ENCODE results near the gene PRPSAP2. TPM values are rescaled to one million over a fixed set of nuclear protein-coding genes. Genes with fewer than 3 reads are reported as not detected.

PRPSAP2 gene
- total RNA-seq, 2 experiments from 2014 or later, result 57.3 to 57.8 TPM

- ATAC-seq (no peak), DNase-seq (no peak)
- CTCF ChIA-PET, result interaction anchor here (1.0 to 1.1 kb wide), 3 partner anchors 13 to 331 kb away, joined by 3 to 4 read pairs (median 3); no protein-coding TSS in a partner anchor
- Mint-ChIP-seq H3K27ac (no peak overlapping the region), H3K4me1 (ENCODE audit: low read depth) (peaks cover 31% of the 10 kb centered on the region), H3K36me3 (ENCODE audit: low read depth) (no peaks in the 10 kb centered on the region), H3K27me3 (ENCODE audit: low read depth) (no peaks in the 10 kb centered on the region), H3K9me3 (ENCODE audit: insufficient read depth) (no peaks in the 10 kb centered on the region), H3K4me3 (no peak overlapping the region)
- POLR2A ChIA-PET, result interaction anchor here (0.7 kb wide), 1 partner anchor 97 kb away, joined by 3 read pairs; no protein-coding TSS in a partner anchor
Observed at GRCh38 chr17:18956581-18956980, 98.7 kb downstream of the PRPSAP2 start.

GRCh38 chr17:18957831-18958230 lies 99.9 kb downstream of the PRPSAP2 start:
- DNase-seq (no peak), ATAC-seq (no peak)
- Mint-ChIP-seq H3K4me1 (ENCODE audit: low read depth) (peaks cover 31% of the 10 kb centered on the region), H3K4me3 (no peak overlapping the region), H3K9me3 (ENCODE audit: insufficient read depth) (no peaks in the 10 kb centered on the region), H3K27me3 (ENCODE audit: low read depth) (no peaks in the 10 kb centered on the region), H3K36me3 (ENCODE audit: low read depth) (no peaks in the 10 kb centered on the region), H3K27ac (no peak overlapping the region)
- ChIA-PET CTCF (interaction anchor here (1.3 to 1.4 kb wide), 2 partner anchors 19 to 59 kb away, joined by 3 read pairs; no protein-coding TSS in a partner anchor), POLR2A (no interaction called here)

- no peaks in the 10 kb centered on the region for H3K9me3 Mint-ChIP-seq (ENCODE audit: insufficient read depth)
- no peaks in the 10 kb centered on the region for H3K36me3 Mint-ChIP-seq (ENCODE audit: low read depth)
- no peak overlapping the region for H3K27ac Mint-ChIP-seq
- no peak for ATAC-seq
- no peak for DNase-seq
- POLR2A ChIA-PET, result interaction anchor here (0.5 kb wide), 1 partner anchor 16 kb away, joined by 3 read pairs; no protein-coding TSS in a partner anchor
- H3K4me1 Mint-ChIP-seq (ENCODE audit: low read depth), result peaks cover 31% of the 10 kb centered on the region
- no peak overlapping the region for H3K4me3 Mint-ChIP-seq
- H3K27me3 Mint-ChIP-seq (ENCODE audit: low read depth), result no peaks in the 10 kb centered on the region
- CTCF ChIA-PET, result interaction anchor here (0.9 to 1.4 kb wide), 3 partner anchors 20 to 60 kb away, joined by 3 read pairs; no protein-coding TSS in a partner anchor
Observed at GRCh38 chr17:18958611-18959010, 100.7 kb downstream of the PRPSAP2 start.

DNA sequence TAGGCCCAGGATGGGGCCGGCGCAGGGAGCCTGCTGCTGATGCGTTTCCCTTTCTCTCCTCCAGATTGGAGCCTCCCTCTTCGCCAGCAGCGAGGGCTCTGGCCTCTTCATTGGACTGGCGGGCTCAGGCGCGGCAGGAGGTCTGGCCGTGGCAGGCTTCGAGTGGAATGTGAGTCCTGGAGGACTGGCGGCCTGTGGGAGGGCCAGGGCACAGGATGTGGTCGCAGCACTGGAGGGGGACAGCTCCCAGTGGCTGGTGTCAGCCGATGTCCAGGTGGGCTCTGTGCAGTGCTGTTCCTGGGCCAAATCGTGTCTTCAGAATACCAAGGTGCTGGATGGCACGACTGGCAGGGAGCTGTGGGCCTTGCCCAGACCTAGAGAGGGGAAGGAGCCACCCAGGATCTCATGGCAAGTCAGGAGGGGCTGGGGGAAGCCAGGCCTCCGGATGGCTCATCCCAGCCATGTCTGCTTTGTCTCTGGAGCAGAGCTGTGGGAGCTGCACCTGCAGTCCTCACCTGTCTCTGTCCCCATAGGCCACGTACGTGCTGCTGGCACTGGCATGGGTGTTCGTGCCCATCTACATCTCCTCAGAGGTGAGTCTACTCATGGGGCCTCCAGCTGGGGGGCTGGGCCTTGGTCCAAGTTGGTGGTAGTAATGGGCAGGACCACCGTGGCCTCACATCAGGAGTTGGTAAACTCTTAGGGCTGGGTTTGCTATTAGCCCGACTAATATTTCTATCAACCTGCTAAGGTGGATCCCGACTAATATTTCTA lies 101.3 kb downstream of the PRPSAP2 start:
- ATAC-seq (no peak), DNase-seq (no peak)
- no peak overlapping the region for H3K27ac Mint-ChIP-seq
- no peaks in the 10 kb centered on the region for H3K36me3 Mint-ChIP-seq (ENCODE audit: low read depth)
- H3K27me3 Mint-ChIP-seq (ENCODE audit: low read depth), result no peaks in the 10 kb centered on the region
- no peak overlapping the region for H3K4me3 Mint-ChIP-seq
- H3K4me1 Mint-ChIP-seq (ENCODE audit: low read depth), result peaks cover 26% of the 10 kb centered on the region
- CTCF ChIA-PET, result interaction anchor here (0.9 to 2.4 kb wide), 3 partner anchors 10 to 59 kb away, joined by 3 to 20 read pairs (median 10); no protein-coding TSS in a partner anchor
- H3K9me3 Mint-ChIP-seq (ENCODE audit: insufficient read depth), result no peaks in the 10 kb centered on the region
- POLR2A ChIA-PET, result interaction anchor here (0.5 kb wide), 1 partner anchor 17 kb away, joined by 3 read pairs; no protein-coding TSS in a partner anchor

- H3K27ac Mint-ChIP-seq, result peak overlapping the region; percentile 76
- H3K4me3 Mint-ChIP-seq, result no peak overlapping the region
- no peaks in the 10 kb centered on the region for H3K27me3 Mint-ChIP-seq (ENCODE audit: low read depth)
- no peak for ATAC-seq
- ChIA-PET POLR2A (interaction anchor here (1.9 kb wide), 1 partner anchor 10 kb away, joined by 4 read pairs; no protein-coding TSS in a partner anchor), CTCF (interaction anchor here (0.7 to 2.4 kb wide), 15 partner anchors 8 to 99 kb away, joined by 3 to 21 read pairs (median 8); partner anchors contain the start of genes FAM83G and SLC5A10)
- peaks cover 21% of the 10 kb centered on the region for H3K4me1 Mint-ChIP-seq (ENCODE audit: low read depth)
- no peaks in the 10 kb centered on the region for H3K9me3 Mint-ChIP-seq (ENCODE audit: insufficient read depth)
- no peak for DNase-seq
- H3K36me3 Mint-ChIP-seq (ENCODE audit: low read depth), result no peaks in the 10 kb centered on the region
Observed at GRCh38 chr17:18959845-18960240, 101.9 kb downstream of the PRPSAP2 start.

DNA sequence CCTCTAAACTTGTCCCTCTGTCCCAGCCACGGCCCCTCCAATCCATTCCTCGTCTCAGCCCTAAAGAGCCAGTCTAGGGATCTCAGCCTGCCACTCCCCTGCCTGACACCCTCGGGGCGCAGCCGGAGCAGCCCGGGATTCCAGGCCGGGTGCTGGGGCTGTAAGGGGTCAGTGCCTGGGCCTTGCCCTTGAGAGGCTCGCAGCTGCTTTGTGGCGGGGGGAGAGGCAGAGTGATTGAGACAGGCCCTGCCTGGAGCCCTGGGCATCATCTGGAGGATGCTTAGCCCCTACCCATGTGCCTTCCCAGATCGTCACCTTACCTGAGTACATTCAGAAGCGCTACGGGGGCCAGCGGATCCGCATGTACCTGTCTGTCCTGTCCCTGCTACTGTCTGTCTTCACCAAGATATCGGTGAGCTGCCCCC lies 102.3 kb downstream of the PRPSAP2 start:
- peak overlapping the region; percentile 76 for H3K27ac Mint-ChIP-seq
- ATAC-seq (no peak), DNase-seq (no peak)
- CTCF ChIA-PET, result interaction anchor here (0.7 to 2.7 kb wide), 30 partner anchors 8 to 334 kb away, joined by 3 to 21 read pairs (median 8); partner anchors contain the start of genes FAM83G, PRPSAP2 and SLC5A10
- no peaks in the 10 kb centered on the region for H3K36me3 Mint-ChIP-seq (ENCODE audit: low read depth)
- H3K4me1 Mint-ChIP-seq (ENCODE audit: low read depth), result peaks cover 17% of the 10 kb centered on the region
- H3K4me3 Mint-ChIP-seq, result no peak overlapping the region
- POLR2A ChIA-PET, result interaction anchor here (0.6 to 1.9 kb wide), 3 partner anchors 8 to 318 kb away, joined by 3 to 5 read pairs (median 4); partner anchors contain the start of gene SLC5A10
- H3K9me3 Mint-ChIP-seq (ENCODE audit: insufficient read depth), result no peaks in the 10 kb centered on the region
- H3K27me3 Mint-ChIP-seq (ENCODE audit: low read depth), result no peaks in the 10 kb centered on the region

DNA sequence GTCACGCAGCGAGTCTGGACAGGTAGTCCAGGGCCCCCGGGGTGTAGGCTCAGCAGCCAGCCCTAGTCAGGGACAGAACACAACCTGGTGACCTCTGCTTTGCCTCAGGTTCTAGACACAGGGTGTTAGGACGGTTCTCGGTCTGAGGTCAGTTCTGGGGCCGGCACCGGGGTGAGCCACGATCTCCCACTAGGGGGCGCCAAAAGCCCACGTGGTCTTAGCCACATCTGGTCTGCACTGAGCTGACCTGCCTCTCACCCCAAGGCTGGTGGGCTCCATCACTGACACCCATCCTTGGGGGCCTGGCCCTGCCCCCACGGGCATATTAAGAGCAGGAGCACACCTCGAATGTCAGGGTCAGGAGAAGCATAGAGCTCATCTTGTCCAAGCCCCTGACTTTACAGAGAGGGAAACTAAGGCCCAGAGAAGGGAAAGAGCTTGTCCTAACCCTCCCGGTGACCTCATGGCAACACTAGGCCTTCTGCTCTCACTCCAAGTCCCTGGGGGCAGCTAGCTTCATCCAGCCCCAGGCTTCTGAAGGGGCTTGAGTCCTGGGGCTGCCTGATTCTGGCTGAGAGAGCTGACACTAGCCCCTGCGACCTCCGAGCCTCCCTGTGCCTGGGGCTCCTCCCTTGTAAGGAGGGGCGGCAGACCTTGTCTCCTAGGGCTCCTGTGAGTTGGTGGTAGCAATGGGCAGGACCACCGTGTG lies 103.0 kb downstream of the PRPSAP2 start:
- Mint-ChIP-seq H3K27ac (no peak overlapping the region), H3K4me3 (no peak overlapping the region), H3K4me1 (ENCODE audit: low read depth) (peaks cover 11% of the 10 kb centered on the region), H3K9me3 (ENCODE audit: insufficient read depth) (no peaks in the 10 kb centered on the region), H3K36me3 (ENCODE audit: low read depth) (no peaks in the 10 kb centered on the region), H3K27me3 (ENCODE audit: low read depth) (no peaks in the 10 kb centered on the region)
- POLR2A ChIA-PET, result interaction anchor here (0.6 to 1.9 kb wide), 3 partner anchors 9 to 318 kb away, joined by 3 to 5 read pairs (median 4); partner anchors contain the start of gene SLC5A10
- ATAC-seq, result peak; percentile 96
- CTCF ChIA-PET, result interaction anchor here (0.6 to 2.7 kb wide), 47 partner anchors 9 to 334 kb away, joined by 3 to 21 read pairs (median 5); partner anchors contain the start of genes FAM83G, PRPSAP2 and SLC5A10
- peak; percentile 85 for DNase-seq

DNA sequence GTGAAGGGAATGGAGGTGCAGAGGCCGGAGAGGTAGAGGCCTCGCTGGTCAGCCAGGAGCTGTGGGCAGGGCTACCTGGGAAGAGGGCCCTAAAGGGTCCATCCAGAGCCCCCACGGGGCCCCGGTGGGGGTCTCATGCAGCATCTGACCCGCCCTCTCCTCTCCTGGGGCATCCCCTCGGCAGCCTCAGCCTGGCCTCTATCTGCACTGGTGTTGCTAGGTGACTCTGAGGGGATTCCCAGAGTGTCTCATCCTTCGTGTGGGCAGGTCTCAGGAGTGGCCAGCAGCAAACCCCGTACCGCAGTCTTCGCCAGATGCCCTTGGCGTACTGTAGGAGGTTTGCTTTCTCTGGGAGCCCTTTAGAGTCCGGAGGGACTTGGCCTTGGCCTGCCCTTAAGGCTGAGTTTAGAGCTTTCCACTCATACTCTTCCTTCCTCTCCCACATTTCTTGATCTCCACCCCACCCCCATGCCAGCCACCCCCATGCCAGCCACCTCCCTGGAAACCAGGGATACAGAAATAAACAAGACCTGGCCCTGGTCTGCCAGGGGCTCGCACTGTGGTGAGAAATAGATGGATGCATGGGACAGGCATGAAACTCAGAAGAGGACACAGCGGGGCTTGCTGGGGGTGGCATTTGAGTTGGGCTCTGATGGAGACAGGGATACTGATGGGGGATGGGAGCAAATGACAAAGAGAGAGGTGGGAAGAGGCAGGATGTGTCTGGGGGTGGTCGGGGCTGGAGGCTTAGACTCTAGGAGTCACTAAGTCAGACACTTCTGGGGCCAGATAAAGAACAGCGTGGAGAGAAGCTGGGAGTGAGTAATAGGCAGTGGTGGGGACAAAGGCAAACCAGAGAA lies 103.9 kb downstream of the PRPSAP2 start:
- ATAC-seq, result no peak
- H3K9me3 Mint-ChIP-seq (ENCODE audit: insufficient read depth), result no peaks in the 10 kb centered on the region
- H3K36me3 Mint-ChIP-seq (ENCODE audit: low read depth), result no peaks in the 10 kb centered on the region
- no peaks in the 10 kb centered on the region for H3K27me3 Mint-ChIP-seq (ENCODE audit: low read depth)
- CTCF ChIA-PET, result interaction anchor here (0.6 to 2.7 kb wide), 45 partner anchors 8 to 335 kb away, joined by 3 to 21 read pairs (median 5); partner anchors contain the start of genes PRPSAP2 and SLC5A10
- DNase-seq, result no peak
- H3K4me1 Mint-ChIP-seq (ENCODE audit: low read depth), result peaks cover 6% of the 10 kb centered on the region
- POLR2A ChIA-PET, result interaction anchor here (1.1 to 1.9 kb wide), 2 partner anchors 10 to 12 kb away, joined by 3 to 4 read pairs; partner anchors contain the start of gene SLC5A10
- H3K27ac Mint-ChIP-seq, result no peak overlapping the region
- H3K4me3 Mint-ChIP-seq, result no peak overlapping the region

DNA sequence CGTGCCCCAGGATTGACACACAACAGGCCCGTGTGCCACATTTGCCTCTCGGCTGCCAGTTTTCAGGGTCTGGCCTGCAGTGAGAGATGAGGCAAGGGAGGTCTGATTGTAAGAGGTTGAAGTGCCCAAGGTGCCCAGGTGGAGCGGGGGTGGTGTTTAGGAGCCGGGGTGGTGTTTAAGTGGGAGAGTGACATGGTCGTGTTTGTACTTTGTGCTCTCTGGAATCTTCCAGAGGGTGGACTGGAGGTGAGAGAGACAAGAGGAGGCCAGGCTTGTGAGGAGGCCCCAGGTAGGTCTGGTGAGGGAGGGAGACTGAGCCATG lies 104.5 kb downstream of the PRPSAP2 start:
- Mint-ChIP-seq H3K36me3 (ENCODE audit: low read depth) (no peaks in the 10 kb centered on the region), H3K27me3 (ENCODE audit: low read depth) (no peaks in the 10 kb centered on the region), H3K27ac (no peak overlapping the region), H3K9me3 (ENCODE audit: insufficient read depth) (no peaks in the 10 kb centered on the region), H3K4me1 (ENCODE audit: low read depth) (peaks cover 6% of the 10 kb centered on the region), H3K4me3 (no peak overlapping the region)
- POLR2A ChIA-PET, result no interaction called here
- DNase-seq (no peak), ATAC-seq (no peak)
- CTCF ChIA-PET, result interaction anchor here (1.2 to 2.7 kb wide), 2 partner anchors 29 to 62 kb away, joined by 3 to 17 read pairs; no protein-coding TSS in a partner anchor

- Mint-ChIP-seq H3K4me1 (ENCODE audit: low read depth) (peaks cover 6% of the 10 kb centered on the region), H3K27ac (peak overlapping the region; percentile 66), H3K9me3 (ENCODE audit: insufficient read depth) (no peaks in the 10 kb centered on the region), H3K4me3 (no peak overlapping the region), H3K27me3 (ENCODE audit: low read depth) (no peaks in the 10 kb centered on the region), H3K36me3 (ENCODE audit: low read depth) (no peaks in the 10 kb centered on the region)
- ATAC-seq, result no peak
- ChIA-PET CTCF (interaction anchor here (1.2 kb wide), 1 partner anchor 61 kb away, joined by 3 read pairs; no protein-coding TSS in a partner anchor), POLR2A (no interaction called here)
- no peak for DNase-seq
Observed at GRCh38 chr17:18963126-18964017, 105.4 kb downstream of the PRPSAP2 start.

All from activated CD8-positive, alpha-beta T cell treated with anti-CD3 and anti-CD28 coated beads, Interleukin-2, amount 10 ng/mL, durations not matched to agents 7 days and 5 days (primary cell).